OCI-LY3 (cell line): ENCODE measurements around the gene GRIP2.

ENCODE experiments used
- H2AFZ ChIP-seq: fragments of 200-600, 300-600 bp; shearing (Covaris generic); 2 replicates; pipeline ENCODE4 v1.6.0; 2014; ENCODE audit warnings: antibody characterized with exemption, low read depth, low read length
- H3K27ac ChIP-seq: fragments of 200-600, 300-600 bp; sonication (generic); 2 replicates; pipeline ENCODE4 v1.5.1; 2014; ENCODE audit warnings: mild to moderate bottlenecking, low read length, moderate library complexity, mixed read lengths
- H3K27me3 ChIP-seq: fragments of 200-600, 300-600 bp; sonication (generic); 2 replicates; pipeline ENCODE4 v1.6.1; 2014; ENCODE audit warnings: low read depth, low read length, mixed read lengths
- H3K36me3 ChIP-seq: fragments of 200-600, 300-600 bp; sonication (generic); replicated peaks from 2 replicates; pipeline ENCODE3; 2014; ENCODE audit warnings: low read depth, low read length, mixed read lengths
- H3K4me1 ChIP-seq: fragments of 300-600, 200-600 bp; sonication (generic); 2 replicates; pipeline ENCODE4 v1.6.1; 2014; ENCODE audit warnings: low read length, mixed read lengths
- H3K4me2 ChIP-seq: fragments of 200-600, 300-600 bp; sonication (generic); 2 replicates; pipeline ENCODE4 v1.6.1; 2014; ENCODE audit warnings: low read length, mixed read lengths
- H3K4me3 ChIP-seq: fragments of 300-600, 200-600 bp; sonication (generic); 2 replicates; pipeline ENCODE4 v1.5.1; 2014; ENCODE audit warnings: antibody characterized with exemption, mild to moderate bottlenecking, low read length, moderate library complexity
- H3K79me2 ChIP-seq: fragments of 300-600, 200-600 bp; shearing (Covaris generic); 2 replicates; pipeline ENCODE4 v1.6.1; 2014; ENCODE audit warnings: mild to moderate bottlenecking, low read length, mixed read lengths
- H3K9ac ChIP-seq: fragments of 300-600, 200-600 bp; shearing (Covaris generic); 2 replicates; pipeline ENCODE4 v1.6.0; 2014; ENCODE audit warnings: mild to moderate bottlenecking, low read length, moderate library complexity
- H3K9me3 ChIP-seq: fragments of 200-600, 300-600 bp; shearing (Covaris generic); 2 replicates; pipeline ENCODE4 v1.6.1; 2014; ENCODE audit warnings: low read length, mixed read lengths; ENCODE audit not compliant: insufficient read depth
- H4K20me1 ChIP-seq: fragments of 200-600, 300-600 bp; sonication (generic); 2 replicates; pipeline ENCODE4 v1.6.1; 2016; ENCODE audit warnings: low read length, mixed read lengths; ENCODE audit not compliant: insufficient read depth
- EZH2phosphoT487 ChIP-seq: fragments of 200-600 bp; shearing (Covaris generic); IDR thresholded peaks from 2 replicates; pipeline ENCODE4 v1.6.1; 2018; ENCODE audit warnings: antibody characterized with exemption, mixed run types, low read depth
- TF ChIP-seq, protein P1 (sequence below): fragments of 200-600, 300-600 bp; sonication (generic); IDR thresholded peaks from 2 replicates; pipeline ENCODE4 v1.5.1; 2014; ENCODE audit warnings: antibody characterized with exemption, low read length, low read depth

Gene GRIP2

DNA sequence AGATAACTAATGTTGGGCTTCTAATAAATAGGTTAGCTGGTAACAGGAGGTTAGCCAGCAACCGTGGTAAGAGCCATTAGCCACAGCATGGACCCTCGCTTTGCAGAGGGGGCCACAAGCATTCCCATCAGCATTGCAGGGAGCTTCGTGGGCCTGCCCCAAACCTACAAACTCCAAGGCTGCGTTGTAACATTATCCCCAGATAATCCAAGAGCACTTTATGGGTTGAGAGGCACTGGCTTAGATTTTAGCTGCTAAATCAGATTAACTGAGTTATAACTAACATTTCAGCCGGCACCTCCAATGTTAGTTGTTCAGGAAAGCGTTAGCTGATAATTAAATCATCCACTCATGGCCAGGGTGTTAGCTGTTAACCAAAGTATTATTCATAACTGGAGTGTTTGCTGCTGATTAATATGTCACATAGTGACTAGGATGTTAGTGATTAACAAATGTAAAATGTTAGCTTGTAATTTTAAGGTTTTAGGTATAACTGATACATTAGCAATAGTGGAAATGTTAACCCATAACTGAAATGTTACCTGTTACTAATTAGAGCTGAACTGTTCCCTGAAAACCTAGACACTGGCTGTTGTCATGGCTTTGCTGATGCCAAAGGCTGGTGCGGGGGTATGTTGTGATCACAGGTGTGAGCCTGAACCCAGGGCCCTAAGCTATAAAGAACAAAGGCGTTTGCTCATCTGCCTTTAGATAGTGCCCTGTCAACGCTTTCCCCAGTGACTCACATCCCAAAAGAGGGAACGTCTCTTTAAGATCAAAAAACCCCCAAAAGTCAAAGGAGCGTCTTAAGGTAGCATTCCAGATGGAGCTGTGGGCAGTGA is 81.5 kb downstream of the GRIP2 start:
- Histone ChIP-seq H3K27me3 (no peaks in the 10 kb centered on the region), H3K9me3 (no peaks in the 10 kb centered on the region), H3K79me2 (peaks cover 6% of the 10 kb centered on the region), H2AFZ (no peak overlapping the region), H3K4me2 (peak overlapping the region; percentile 62), H3K27ac (peak overlapping the region; percentile 82), H3K4me1 (peaks cover 59% of the 10 kb centered on the region), H3K4me3 (peak overlapping the region; percentile 39), H3K36me3 (peaks cover 96% of the 10 kb centered on the region), H4K20me1 (no peaks in the 10 kb centered on the region), H3K9ac (peak overlapping the region; percentile 59)
- TF ChIP-seq, protein P1, sequence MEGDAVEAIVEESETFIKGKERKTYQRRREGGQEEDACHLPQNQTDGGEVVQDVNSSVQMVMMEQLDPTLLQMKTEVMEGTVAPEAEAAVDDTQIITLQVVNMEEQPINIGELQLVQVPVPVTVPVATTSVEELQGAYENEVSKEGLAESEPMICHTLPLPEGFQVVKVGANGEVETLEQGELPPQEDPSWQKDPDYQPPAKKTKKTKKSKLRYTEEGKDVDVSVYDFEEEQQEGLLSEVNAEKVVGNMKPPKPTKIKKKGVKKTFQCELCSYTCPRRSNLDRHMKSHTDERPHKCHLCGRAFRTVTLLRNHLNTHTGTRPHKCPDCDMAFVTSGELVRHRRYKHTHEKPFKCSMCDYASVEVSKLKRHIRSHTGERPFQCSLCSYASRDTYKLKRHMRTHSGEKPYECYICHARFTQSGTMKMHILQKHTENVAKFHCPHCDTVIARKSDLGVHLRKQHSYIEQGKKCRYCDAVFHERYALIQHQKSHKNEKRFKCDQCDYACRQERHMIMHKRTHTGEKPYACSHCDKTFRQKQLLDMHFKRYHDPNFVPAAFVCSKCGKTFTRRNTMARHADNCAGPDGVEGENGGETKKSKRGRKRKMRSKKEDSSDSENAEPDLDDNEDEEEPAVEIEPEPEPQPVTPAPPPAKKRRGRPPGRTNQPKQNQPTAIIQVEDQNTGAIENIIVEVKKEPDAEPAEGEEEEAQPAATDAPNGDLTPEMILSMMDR = no peak
- no peak for TF ChIP-seq EZH2phosphoT487

DNA sequence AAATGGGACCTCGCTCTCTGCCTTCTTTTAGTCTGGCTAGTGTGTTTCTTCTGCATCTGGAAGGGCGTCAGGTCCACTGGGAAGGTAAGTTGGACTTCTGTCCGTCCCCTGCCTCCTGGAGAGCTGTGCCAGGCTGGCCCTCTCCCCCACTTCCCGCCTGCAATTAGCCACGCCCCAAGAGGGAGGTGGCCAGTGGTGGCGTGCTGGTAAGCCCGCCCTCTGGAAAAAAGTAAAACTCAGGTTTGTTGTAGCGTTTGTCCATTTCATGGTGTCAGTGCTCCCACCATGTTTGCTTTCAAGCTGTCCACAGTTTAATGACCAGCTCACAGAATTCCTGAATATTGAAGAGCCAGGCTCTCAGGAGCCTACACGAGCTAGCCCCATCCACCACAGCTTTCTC is 82.1 kb downstream of the GRIP2 start:
- no peaks in the 10 kb centered on the region for H3K27me3 ChIP-seq
- peak overlapping the region; percentile 62 for H3K4me2 ChIP-seq
- H3K36me3 ChIP-seq = peaks cover 95% of the 10 kb centered on the region

DNA sequence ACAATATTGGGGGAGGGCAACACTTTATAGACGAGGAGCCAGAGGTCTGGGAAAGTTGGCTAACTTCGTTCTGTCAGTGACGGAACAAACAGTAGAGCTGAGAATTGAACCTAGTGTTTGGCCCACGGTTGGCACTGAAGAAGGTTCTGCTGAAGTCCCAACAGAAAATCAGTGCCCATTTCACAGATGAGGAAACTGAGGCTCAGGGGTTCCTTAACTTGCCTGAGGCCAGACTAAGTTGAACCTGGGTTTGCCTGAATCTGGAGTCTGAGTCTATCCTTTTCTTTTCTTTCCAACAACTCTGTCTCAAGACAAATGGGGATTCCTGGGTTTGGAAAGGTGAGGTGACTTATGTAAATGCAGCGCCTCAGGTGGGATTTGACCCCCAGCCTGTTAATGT is 82.7 kb downstream of the GRIP2 start:
- Histone ChIP-seq H3K9ac (peak overlapping the region; percentile 59; the same call in 1 of the 2 replicates), H3K4me1 (peaks cover 71% of the 10 kb centered on the region), H3K4me2 (peak overlapping the region; percentile 62), H3K9me3 (no peaks in the 10 kb centered on the region), H3K79me2 (peaks cover 12% of the 10 kb centered on the region), H3K27ac (peak overlapping the region; percentile 82), H3K4me3 (no peak overlapping the region), H4K20me1 (no peaks in the 10 kb centered on the region), H2AFZ (no peak overlapping the region), H3K27me3 (no peaks in the 10 kb centered on the region), H3K36me3 (peaks cover 90% of the 10 kb centered on the region)
- TF ChIP-seq, protein P1 = no peak
- TF ChIP-seq EZH2phosphoT487 = no peak

More for the DNA sequence above, 82.1 kb downstream of the GRIP2 start:
- Histone ChIP-seq H3K4me3 (peak overlapping the region; percentile 39), H3K4me1 (peaks cover 66% of the 10 kb centered on the region), H4K20me1 (no peaks in the 10 kb centered on the region), H2AFZ (no peak overlapping the region), H3K27ac (peak overlapping the region; percentile 82), H3K79me2 (peaks cover 12% of the 10 kb centered on the region), H3K9ac (peak overlapping the region; percentile 59), H3K9me3 (no peaks in the 10 kb centered on the region)
- TF ChIP-seq, protein P1 = no peak
- no peak for TF ChIP-seq EZH2phosphoT487

DNA sequence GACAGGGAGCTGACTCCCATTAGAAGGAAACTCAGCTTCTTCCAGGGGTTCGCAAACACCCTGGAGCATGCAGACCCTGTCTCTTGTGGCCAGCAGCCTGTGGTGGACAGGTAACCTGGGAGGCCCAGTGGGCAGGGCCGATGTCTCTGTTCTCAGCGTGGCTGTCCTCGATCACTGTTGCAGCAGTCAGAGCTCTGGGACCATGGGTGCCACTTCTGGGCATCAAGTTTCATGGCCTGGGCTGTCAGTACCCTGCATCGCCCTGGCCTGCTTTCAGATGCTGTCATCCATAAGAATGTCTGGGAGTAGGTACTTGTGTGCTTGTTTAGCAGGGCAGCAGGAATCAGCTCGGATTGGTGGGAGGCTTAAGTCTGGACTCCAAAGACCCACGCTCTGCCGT is 83.3 kb downstream of the GRIP2 start:
- no peaks in the 10 kb centered on the region for H3K27me3 ChIP-seq
- no peak overlapping the region for H2AFZ ChIP-seq
- H4K20me1 ChIP-seq = no peaks in the 10 kb centered on the region
- no peak overlapping the region for H3K27ac ChIP-seq
- H3K9me3 ChIP-seq = peaks cover 4% of the 10 kb centered on the region; the same call in 1 of the 2 replicates
- peaks cover 90% of the 10 kb centered on the region for H3K36me3 ChIP-seq
- TF ChIP-seq, protein P1 = no peak
- TF ChIP-seq EZH2phosphoT487 = no peak
- H3K4me3 ChIP-seq = no peak overlapping the region
- no peak overlapping the region for H3K9ac ChIP-seq
- H3K4me2 ChIP-seq = no peak overlapping the region
- peaks cover 78% of the 10 kb centered on the region for H3K4me1 ChIP-seq
- peaks cover 17% of the 10 kb centered on the region for H3K79me2 ChIP-seq
